Measurements from ENCODE around the gene FHL1.
"Not testable (repeated sequence)": the region's sequence is repeated elsewhere in the genome, so short reads cannot be mapped to it uniquely, and the experiment has no call there.

The FHL1 gene

DNA sequence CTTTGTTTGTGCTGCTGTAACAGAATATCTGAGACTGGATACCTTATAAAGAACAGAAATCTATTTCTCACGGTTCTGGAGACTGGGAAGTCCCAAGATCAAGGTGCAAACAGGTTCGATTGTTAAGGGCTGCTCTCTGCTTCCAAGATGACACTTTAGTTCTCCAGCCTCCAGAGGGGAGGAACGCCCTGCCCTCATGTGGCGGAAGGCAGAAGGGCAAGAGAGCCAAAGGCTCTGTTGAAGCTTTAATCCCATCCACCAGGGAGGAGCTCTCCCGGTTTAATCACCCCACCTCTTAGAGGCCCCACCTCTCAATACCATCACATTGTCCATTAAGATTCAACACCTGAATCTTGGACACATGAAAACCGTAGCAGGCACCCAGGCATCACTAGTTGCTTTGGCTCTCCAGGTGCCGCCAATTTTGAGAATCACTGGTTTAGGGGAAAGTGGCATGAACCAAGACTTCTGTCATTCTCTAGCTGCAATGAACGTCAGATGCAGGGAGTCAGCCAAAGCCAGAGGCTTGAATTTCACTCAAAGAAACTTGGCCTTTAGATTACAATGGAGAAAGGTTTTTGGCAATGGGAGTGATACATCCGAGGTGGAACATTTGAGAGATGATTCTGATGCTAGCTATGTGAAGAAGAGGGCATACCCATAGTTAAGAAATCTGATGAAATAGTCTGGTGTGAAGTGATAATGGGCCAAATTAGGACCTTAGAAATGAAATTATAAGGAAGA is 15.7 kb downstream of the FHL1 start:
- no peaks in the 10 kb centered on the region for H3K36me3 ChIP-seq (replicated peaks)
- H3K27me3 ChIP-seq (replicated peaks), result no peaks in the 10 kb centered on the region
- in situ Hi-C loops (cut with HindIII; ENCODE audit: low pct_ligation_motif_present, low sequenced_read_pairs), result no loop called here
- TF ChIP-seq, protein P1, sequence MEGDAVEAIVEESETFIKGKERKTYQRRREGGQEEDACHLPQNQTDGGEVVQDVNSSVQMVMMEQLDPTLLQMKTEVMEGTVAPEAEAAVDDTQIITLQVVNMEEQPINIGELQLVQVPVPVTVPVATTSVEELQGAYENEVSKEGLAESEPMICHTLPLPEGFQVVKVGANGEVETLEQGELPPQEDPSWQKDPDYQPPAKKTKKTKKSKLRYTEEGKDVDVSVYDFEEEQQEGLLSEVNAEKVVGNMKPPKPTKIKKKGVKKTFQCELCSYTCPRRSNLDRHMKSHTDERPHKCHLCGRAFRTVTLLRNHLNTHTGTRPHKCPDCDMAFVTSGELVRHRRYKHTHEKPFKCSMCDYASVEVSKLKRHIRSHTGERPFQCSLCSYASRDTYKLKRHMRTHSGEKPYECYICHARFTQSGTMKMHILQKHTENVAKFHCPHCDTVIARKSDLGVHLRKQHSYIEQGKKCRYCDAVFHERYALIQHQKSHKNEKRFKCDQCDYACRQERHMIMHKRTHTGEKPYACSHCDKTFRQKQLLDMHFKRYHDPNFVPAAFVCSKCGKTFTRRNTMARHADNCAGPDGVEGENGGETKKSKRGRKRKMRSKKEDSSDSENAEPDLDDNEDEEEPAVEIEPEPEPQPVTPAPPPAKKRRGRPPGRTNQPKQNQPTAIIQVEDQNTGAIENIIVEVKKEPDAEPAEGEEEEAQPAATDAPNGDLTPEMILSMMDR (IDR thresholded peaks at IDR 0.05; ENCODE audit: low read depth, low read length, missing control alignments), result peak; percentile 85
- H3K4me3 ChIP-seq (ENCODE audit: low read depth, low read length), result no peak overlapping the region
- H3K27ac ChIP-seq, result peak overlapping the region; percentile 41
- DNase-seq, result peak; percentile 38

DNA sequence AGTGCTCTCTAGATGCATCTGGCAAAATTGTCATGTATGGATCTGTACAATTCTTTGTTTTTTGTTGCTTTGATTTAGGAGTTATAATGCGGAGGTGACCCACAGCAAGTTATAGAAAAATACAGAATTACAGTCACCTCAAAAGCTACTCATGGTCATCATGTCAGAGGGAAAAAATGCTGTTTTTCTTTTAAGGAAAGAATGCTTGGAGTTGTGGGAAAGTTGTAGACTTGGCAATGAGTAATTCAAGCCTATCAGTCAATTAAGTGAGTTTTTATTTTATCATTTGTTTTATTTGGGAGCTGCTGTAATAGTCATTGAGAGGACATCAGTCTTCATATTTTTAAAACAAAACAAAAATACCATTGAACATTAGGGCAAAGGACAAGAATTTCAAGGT is 16.4 kb downstream of the FHL1 start:
- TF ChIP-seq, protein P1 (IDR thresholded peaks at IDR 0.05; ENCODE audit: low read depth, low read length, missing control alignments), result no peak
- no peaks in the 10 kb centered on the region for H3K36me3 ChIP-seq (replicated peaks)
- in situ Hi-C loops (cut with HindIII; ENCODE audit: low pct_ligation_motif_present, low sequenced_read_pairs), result no loop called here
- no peaks in the 10 kb centered on the region for H3K27me3 ChIP-seq (replicated peaks)
- DNase-seq, result no peak
- H3K4me3 ChIP-seq (ENCODE audit: low read depth, low read length), result no peak overlapping the region
- H3K27ac ChIP-seq, result peak overlapping the region; percentile 41

GRCh38 chrX:136165406-136165805 is 18.1 kb downstream of the FHL1 start:
- H3K4me3 ChIP-seq (ENCODE audit: low read depth, low read length), result no peak overlapping the region
- in situ Hi-C loops (cut with HindIII; ENCODE audit: low pct_ligation_motif_present, low sequenced_read_pairs), result no loop called here
- TF ChIP-seq, protein P1 (IDR thresholded peaks at IDR 0.05; ENCODE audit: low read depth, low read length, missing control alignments), result no peak
- no peak for DNase-seq
- no peaks in the 10 kb centered on the region for H3K27me3 ChIP-seq (replicated peaks)
- H3K36me3 ChIP-seq (replicated peaks), result no peaks in the 10 kb centered on the region
- H3K27ac ChIP-seq, result no peak overlapping the region

- TF ChIP-seq, protein P1 (IDR thresholded peaks at IDR 0.05; ENCODE audit: low read depth, low read length, missing control alignments), result peak; percentile 59
- Histone ChIP-seq H3K4me3 (ENCODE audit: low read depth, low read length) (no peak overlapping the region), H3K36me3 (replicated peaks) (no peaks in the 10 kb centered on the region), H3K27ac (no peak overlapping the region), H3K27me3 (replicated peaks) (no peaks in the 10 kb centered on the region)
- in situ Hi-C loops (cut with HindIII; ENCODE audit: low pct_ligation_motif_present, low sequenced_read_pairs), result no loop called here
- no peak for DNase-seq
These were observed 19.0 kb downstream of the FHL1 start for GRCh38 chrX:136166221-136166855.

- H3K36me3 ChIP-seq (replicated peaks); H3K27ac ChIP-seq; H3K27me3 ChIP-seq (replicated peaks); H3K4me3 ChIP-seq (ENCODE audit: low read depth, low read length); DNase-seq; in situ Hi-C loops (cut with HindIII; ENCODE audit: low pct_ligation_motif_present, low sequenced_read_pairs): not testable (repeated sequence)
These were observed 20.7 kb downstream of the FHL1 start for GRCh38 chrX:136167989-136168388.

GRCh38 chrX:136168929-136169735 is 21.8 kb downstream of the FHL1 start:
- in situ Hi-C loops (cut with HindIII; ENCODE audit: low pct_ligation_motif_present, low sequenced_read_pairs), result no loop called here
- TF ChIP-seq, protein P1 (IDR thresholded peaks at IDR 0.05; ENCODE audit: low read depth, low read length, missing control alignments), result no peak
- Histone ChIP-seq H3K4me3 (ENCODE audit: low read depth, low read length) (no peak overlapping the region), H3K27me3 (replicated peaks) (no peaks in the 10 kb centered on the region), H3K36me3 (replicated peaks) (no peaks in the 10 kb centered on the region), H3K27ac (peak overlapping the region; percentile 50)
- DNase-seq, result peak; percentile 87
